PFSK-1 (cell line): Measurements from ENCODE around the gene U2AF1L4.

Experiments used
- REST ChIP-seq, 2 experiments: IDR thresholded peaks; 2 replicates each; pipeline versions ENCODE4 v1.6.1 to v1.8.0; 2011 to 2012; ENCODE audit warnings: low read depth in 2 of 2, low read length in 2 of 2, control low read depth in 1 of 2, inconsistent platforms in 1 of 2, mild to moderate bottlenecking in 1 of 2, moderate library complexity in 1 of 2; ENCODE audit not compliant: insufficient read depth in 1 of 2
- SIN3A ChIP-seq: IDR thresholded peaks from 2 replicates; pipeline ENCODE4 v1.6.1; 2012; ENCODE audit warnings: mild to moderate bottlenecking, low read length, moderate library complexity, borderline replicate concordance; ENCODE audit not compliant: insufficient read depth

- TF ChIP-seq REST (IDR thresholded peaks at IDR 0.05; ENCODE audit: insufficient read depth in 1 of 2, low read depth in 2 of 2, low read length in 2 of 2) (no peak), SIN3A (no peak)
Observed at GRCh38 chr19:35777961-35778360, 32.7 kb upstream of the U2AF1L4 start.
